IMR-90 (cell line): ENCODE results near the gene KPTN. TPM values are rescaled to one million over a fixed set of nuclear protein-coding genes. Genes with fewer than 3 reads are reported as not detected.

ENCODE experiments used
- ATAC-seq: fragments of 200-7000 bp; cut with Tn5 transposase; 2 replicates; pipeline ENCODE4 v1.9.1; 2020; ENCODE audit warnings: low read depth, mild to moderate bottlenecking, moderate library complexity
- BruUV-seq: library from RNA; stranded (reverse); fragments of 400-500 nt; replicated peaks from 2 replicates; lab custom pipeline; 2021; lab: Mats Ljungman, UMichigan
- CTCF ChIA-PET: fragments of 300-600 bp; formaldehyde crosslinking; extraction: SDS; loops from one replicate; lab custom pipeline; 2021; ENCODE audit warnings: antibody characterized with exemption; lab: Yijun Ruan, JAX
- POLR2A ChIA-PET: fragments of 300-600 bp; sonication (Branson Sonifier 250); formaldehyde crosslinking; loops from one replicate; lab custom pipeline; 2022; ENCODE audit warnings: antibody characterized with exemption; ENCODE audit not compliant: unreplicated experiment; lab: Charles Lee
- DNase-seq: peaks from one replicate; pipeline ENCODE4 v3.0.0; 2013
- H2AFZ ChIP-seq: replicated peaks from 2 replicates; pipeline ENCODE3; 2013; ENCODE audit warnings: low read length, mild to moderate bottlenecking; ENCODE audit not compliant: poor library complexity
- H2AK5ac ChIP-seq: 2 replicates; pipeline ENCODE4 v1.6.1; 2013; ENCODE audit warnings: low read depth, low read length, inconsistent platforms
- H2AK9ac ChIP-seq: replicated peaks from 2 replicates; pipeline ENCODE3; 2013; ENCODE audit warnings: mild to moderate bottlenecking, low read depth, low read length, moderate library complexity; ENCODE audit not compliant: poor library complexity
- H2BK120ac ChIP-seq: 2 replicates; pipeline ENCODE4 v1.6.1; 2013; ENCODE audit warnings: low read depth, low read length, inconsistent platforms
- H2BK15ac ChIP-seq: 3 replicates; pipeline ENCODE4 v1.6.1; 2013; ENCODE audit warnings: low read depth, low read length, inconsistent platforms
- H2BK20ac ChIP-seq: 2 replicates; pipeline ENCODE4 v1.6.1; 2013; ENCODE audit warnings: low read depth, mild to moderate bottlenecking, inconsistent platforms, low read length, moderate library complexity
- H2BK5ac ChIP-seq: 2 replicates; pipeline ENCODE4 v1.6.1; 2013; ENCODE audit warnings: mild to moderate bottlenecking, low read depth, low read length, inconsistent platforms; ENCODE audit not compliant: poor library complexity, severe bottlenecking
- H3K14ac ChIP-seq: replicated peaks from 2 replicates; pipeline ENCODE4 v1.6.1; 2013; ENCODE audit warnings: low read depth, low read length, inconsistent platforms
- H3K18ac ChIP-seq: 2 replicates; pipeline ENCODE4 v1.6.1; 2013; ENCODE audit warnings: low read depth, low read length, control low read depth
- H3K23ac ChIP-seq: 2 replicates; pipeline ENCODE4 v1.6.1; 2013; ENCODE audit warnings: low read depth, low read length, inconsistent platforms
- H3K27ac ChIP-seq: 2 replicates; pipeline ENCODE4 v1.5.1; 2013; ENCODE audit warnings: mild to moderate bottlenecking, control low read depth, low read length; ENCODE audit not compliant: insufficient read depth
- H3K27me3 ChIP-seq: 2 replicates; pipeline ENCODE4 v1.6.1; 2013; ENCODE audit warnings: low read length; ENCODE audit not compliant: control insufficient read depth, insufficient read depth
- H3K36me3 ChIP-seq: 2 replicates; pipeline ENCODE4 v1.6.1; 2013; ENCODE audit warnings: low read length, mixed read lengths; ENCODE audit not compliant: control insufficient read depth, insufficient read depth
- H3K4ac ChIP-seq: 2 replicates; pipeline ENCODE4 v1.6.1; 2013; ENCODE audit warnings: low read depth, low read length, inconsistent platforms
- H3K4me1 ChIP-seq: 2 replicates; pipeline ENCODE4 v1.6.1; 2013; ENCODE audit warnings: low read length, mixed read lengths; ENCODE audit not compliant: control insufficient read depth, insufficient read depth
- H3K4me2 ChIP-seq: 2 replicates; pipeline ENCODE4 v1.6.1; 2013; ENCODE audit warnings: low read depth, mild to moderate bottlenecking, control low read depth, low read length, moderate library complexity
- H3K4me3 ChIP-seq: 2 replicates; pipeline ENCODE4 v1.5.1; 2013; ENCODE audit warnings: low read depth, mild to moderate bottlenecking, control low read depth, low read length, moderate library complexity; ENCODE audit not compliant: insufficient read depth
- H3K56ac ChIP-seq: 2 replicates; pipeline ENCODE4 v1.6.1; 2013; ENCODE audit warnings: low read length, inconsistent platforms; ENCODE audit not compliant: insufficient read depth; ENCODE audit errors: extremely low read depth
- H3K79me1 ChIP-seq, 2 experiments: 2 replicates each; pipeline ENCODE4 v1.6.1; 2013; ENCODE audit warnings: low read length in 2 of 2, inconsistent platforms in 1 of 2, low read depth in 1 of 2
- H3K9ac ChIP-seq: 2 replicates; pipeline ENCODE4 v1.6.1; 2013; ENCODE audit warnings: low read depth, low read length, control low read depth
- H3K9me1 ChIP-seq: 2 replicates; pipeline ENCODE4 v1.6.1; 2013; ENCODE audit warnings: low read length, inconsistent platforms; ENCODE audit not compliant: insufficient read depth
- H3K9me3 ChIP-seq: 2 replicates; pipeline ENCODE4 v1.6.1; 2013; ENCODE audit warnings: low read length; ENCODE audit not compliant: control insufficient read depth, insufficient read depth
- H4K20me1 ChIP-seq: 2 replicates; pipeline ENCODE4 v1.6.1; 2013; ENCODE audit warnings: low read length, inconsistent platforms; ENCODE audit not compliant: insufficient read depth
- H4K5ac ChIP-seq: 2 replicates; pipeline ENCODE4 v1.6.1; 2013; ENCODE audit warnings: mild to moderate bottlenecking, low read depth, low read length, control low read depth
- H4K8ac ChIP-seq, 2 experiments: 2 replicates each; pipeline ENCODE4 v1.6.1; 2013; ENCODE audit warnings: low read depth in 2 of 2, low read length in 2 of 2, control low read depth in 1 of 2, inconsistent platforms in 1 of 2
- H4K91ac ChIP-seq: 2 replicates; pipeline ENCODE4 v1.6.1; 2013; ENCODE audit warnings: low read depth, low read length, inconsistent platforms; ENCODE audit not compliant: insufficient read depth
- BHLHE40 ChIP-seq: fragments of 150-350 bp; IDR thresholded peaks from 2 replicates; pipeline ENCODE4 v1.6.1; 2016; ENCODE audit warnings: mild to moderate bottlenecking, low read depth, low read length
- CHD1 ChIP-seq: IDR thresholded peaks from 2 replicates; pipeline ENCODE4 v1.6.1; 2012; ENCODE audit warnings: low read depth, low read length, improper control_type of control experiment
- MAFK ChIP-seq: IDR thresholded peaks from 2 replicates; pipeline ENCODE4 v1.6.1; 2012; ENCODE audit warnings: low read depth, low read length, improper control_type of control experiment
- MAZ ChIP-seq: IDR thresholded peaks from 2 replicates; pipeline ENCODE4 v1.6.1; 2012; ENCODE audit warnings: low read depth, mild to moderate bottlenecking, low read length, improper control_type of control experiment, moderate library complexity, borderline replicate concordance
- MXI1 ChIP-seq: IDR thresholded peaks from 2 replicates; pipeline ENCODE4 v1.6.1; 2012; ENCODE audit warnings: low read depth, mild to moderate bottlenecking, low read length, moderate library complexity, borderline replicate concordance
- NFE2L2 ChIP-seq: fragments of 150-350 bp; IDR thresholded peaks from 2 replicates; pipeline ENCODE4 v1.6.1; 2016; ENCODE audit warnings: low read depth, mild to moderate bottlenecking, low read length
- RCOR1 ChIP-seq: IDR thresholded peaks from 2 replicates; pipeline ENCODE4 v1.6.1; 2012; ENCODE audit warnings: mild to moderate bottlenecking, low read length, improper control_type of control experiment; ENCODE audit not compliant: insufficient replicate concordance
- SMC3 ChIP-seq: fragments of 150-350 bp; IDR thresholded peaks from 2 replicates; pipeline ENCODE4 v1.6.1; 2016; ENCODE audit warnings: low read depth, mild to moderate bottlenecking, antibody characterized with exemption, low read length, moderate library complexity
- WGBS, 2 experiments: methylation state at CpG; one replicate each; pipeline versions ENCODE4 v1.1.5 to v1.1.7; 2013; ENCODE audit warnings: missing lambda C conversion rate in 2 of 2; ENCODE audit not compliant: insufficient read length in 1 of 2; ENCODE audit errors: extremely low coverage in 2 of 2; 5-methylcytosine and 5-hydroxymethylcytosine counted together
- dilution Hi-C: fragments of 300-500 bp; cut with HindIII; formaldehyde crosslinking; loops from one replicate; pipeline ENCODE4 v1.14.3; 2018; ENCODE audit warnings: low sequenced_read_pairs; ENCODE audit not compliant: unreplicated experiment
- in situ Hi-C: fragments of 300-500 bp; cut with MboI; formaldehyde crosslinking; loops from 3 replicates; pipeline ENCODE4 v1.14.3; 2019; ENCODE audit warnings: low sequenced_read_pairs, inconsistent platforms, mixed read lengths
- intact Hi-C: fragments of 100-400 bp; cut with micrococcal nuclease; formaldehyde crosslinking; loops from 2 replicates; pipeline ENCODE4 v1.10.0; 2022
- polyA plus RNA-seq, 3 experiments: library from polyadenylated mRNA; depleted of rRNA; stranded (reverse); fragments of >200 nt; gene quantifications; 2 replicates each; pipeline ENCODE4 v1.2.3, GENCODE V29; 2012; ENCODE audit warnings: low replicate concordance in 1 of 3
- total RNA-seq: library from RNA; depleted of rRNA; stranded (reverse); fragments of >200 nt; gene quantifications from 2 replicates; pipeline ENCODE4 v1.2.3, GENCODE V29; 2012
- TF ChIP-seq, protein P1 (sequence below): conservative IDR thresholded peaks from 2 replicates; pipeline ENCODE4 v1.5.1; 2012; ENCODE audit warnings: mild to moderate bottlenecking, low read depth, low read length, improper control_type of control experiment
- TF ChIP-seq, protein P2 (sequence below): fragments of 150-350 bp; IDR thresholded peaks from 2 replicates; pipeline ENCODE4 v1.6.1; 2016; ENCODE audit warnings: low read depth, mild to moderate bottlenecking, low read length, moderate library complexity, borderline replicate concordance

The KPTN gene
- total and polyA plus RNA-seq, 2 of the 4 experiments (the other 2 are of a cell fraction), result 4.1 to 15.4 TPM

DNA sequence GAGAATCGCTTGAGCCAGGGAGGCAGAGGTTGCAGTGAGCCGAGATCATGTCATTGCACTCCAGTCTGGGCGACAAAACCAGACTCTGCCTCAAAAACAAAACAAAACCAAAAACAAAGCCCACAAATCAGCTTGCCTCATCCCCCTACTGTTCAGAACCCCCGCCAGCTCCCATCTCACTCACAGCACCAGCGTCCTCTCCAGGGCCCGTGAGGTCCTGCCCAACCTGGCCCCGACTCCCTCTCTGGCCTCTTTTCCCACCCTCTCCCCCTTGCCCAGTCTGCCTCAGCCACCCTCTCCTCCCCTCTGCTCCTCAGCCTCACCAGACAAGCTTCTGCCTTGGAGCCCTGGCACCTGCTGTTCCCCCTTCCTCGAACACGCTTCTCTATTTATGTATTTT is 16.1 kb downstream of the KPTN start:
- Histone ChIP-seq H3K79me1 (no peaks in the 10 kb centered on the region), H3K9me3 (peaks cover 5% of the 10 kb centered on the region; the same call in 1 of the 2 replicates), H4K91ac (no peak overlapping the region), H3K9me1 (no peaks in the 10 kb centered on the region), H3K36me3 (no peaks in the 10 kb centered on the region), H3K27ac (no peak overlapping the region), H3K4me1 (no peaks in the 10 kb centered on the region), H2AFZ (peak overlapping the region; percentile 43), H3K27me3 (peaks cover 67% of the 10 kb centered on the region), H4K5ac (no peak overlapping the region), H2BK120ac (no peak overlapping the region), H2AK9ac (no peak overlapping the region), H3K4ac (no peak overlapping the region), H3K9ac (no peak overlapping the region), H2BK5ac (no peak overlapping the region), H2BK20ac (no peak overlapping the region), H3K18ac (no peak overlapping the region), H3K23ac (no peak overlapping the region), H3K4me3 (no peak overlapping the region), H3K4me2 (no peak overlapping the region), H3K56ac (no peak overlapping the region), H4K8ac (no peak overlapping the region), H4K20me1 (no peaks in the 10 kb centered on the region; the same call in 1 of the 2 replicates), H2BK15ac (no peak overlapping the region), H2AK5ac (no peak overlapping the region), H3K14ac (no peak overlapping the region)
- DNase-seq, result no peak
- CTCF ChIA-PET, result interaction anchor here (1.2 kb wide), 1 partner anchor 16 kb away, joined by 3 read pairs; the partner anchor contains the start of gene KPTN
- dilution Hi-C loops, result no loop called here
- in situ Hi-C loops, result no loop called here
- intact Hi-C loops, result no loop called here
- POLR2A ChIA-PET, result interaction anchor here (0.5 kb wide), 1 partner anchor 13 kb away, joined by 3 read pairs; no protein-coding TSS in a partner anchor
- no TSS peak for BruUV-seq
- TF ChIP-seq NFE2L2, result no peak
- TF ChIP-seq MAFK, result no peak
- no peak for TF ChIP-seq MAZ
- TF ChIP-seq, protein P1, sequence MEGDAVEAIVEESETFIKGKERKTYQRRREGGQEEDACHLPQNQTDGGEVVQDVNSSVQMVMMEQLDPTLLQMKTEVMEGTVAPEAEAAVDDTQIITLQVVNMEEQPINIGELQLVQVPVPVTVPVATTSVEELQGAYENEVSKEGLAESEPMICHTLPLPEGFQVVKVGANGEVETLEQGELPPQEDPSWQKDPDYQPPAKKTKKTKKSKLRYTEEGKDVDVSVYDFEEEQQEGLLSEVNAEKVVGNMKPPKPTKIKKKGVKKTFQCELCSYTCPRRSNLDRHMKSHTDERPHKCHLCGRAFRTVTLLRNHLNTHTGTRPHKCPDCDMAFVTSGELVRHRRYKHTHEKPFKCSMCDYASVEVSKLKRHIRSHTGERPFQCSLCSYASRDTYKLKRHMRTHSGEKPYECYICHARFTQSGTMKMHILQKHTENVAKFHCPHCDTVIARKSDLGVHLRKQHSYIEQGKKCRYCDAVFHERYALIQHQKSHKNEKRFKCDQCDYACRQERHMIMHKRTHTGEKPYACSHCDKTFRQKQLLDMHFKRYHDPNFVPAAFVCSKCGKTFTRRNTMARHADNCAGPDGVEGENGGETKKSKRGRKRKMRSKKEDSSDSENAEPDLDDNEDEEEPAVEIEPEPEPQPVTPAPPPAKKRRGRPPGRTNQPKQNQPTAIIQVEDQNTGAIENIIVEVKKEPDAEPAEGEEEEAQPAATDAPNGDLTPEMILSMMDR, result no peak
- no peak for TF ChIP-seq SMC3
- no peak for TF ChIP-seq RCOR1
- no peak for TF ChIP-seq CHD1
- no peak for TF ChIP-seq BHLHE40
- TF ChIP-seq, protein P2, sequence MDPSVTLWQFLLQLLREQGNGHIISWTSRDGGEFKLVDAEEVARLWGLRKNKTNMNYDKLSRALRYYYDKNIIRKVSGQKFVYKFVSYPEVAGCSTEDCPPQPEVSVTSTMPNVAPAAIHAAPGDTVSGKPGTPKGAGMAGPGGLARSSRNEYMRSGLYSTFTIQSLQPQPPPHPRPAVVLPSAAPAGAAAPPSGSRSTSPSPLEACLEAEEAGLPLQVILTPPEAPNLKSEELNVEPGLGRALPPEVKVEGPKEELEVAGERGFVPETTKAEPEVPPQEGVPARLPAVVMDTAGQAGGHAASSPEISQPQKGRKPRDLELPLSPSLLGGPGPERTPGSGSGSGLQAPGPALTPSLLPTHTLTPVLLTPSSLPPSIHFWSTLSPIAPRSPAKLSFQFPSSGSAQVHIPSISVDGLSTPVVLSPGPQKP, result no peak
- TF ChIP-seq MXI1, result no peak
- no peak for ATAC-seq
- WGBS, 2 experiments, result 33% methylated on average over 5 of the region's 9 CpGs; no CpG with 5 or more reads in 1 of the 2 experiments
